Measurements from ENCODE around the gene C16orf54.
"Not testable (repeated sequence)": the region's sequence is repeated elsewhere in the genome, so short reads cannot be mapped to it uniquely, and the experiment has no call there.

C16orf54 gene

GRCh38 chr16:29742683-29743275, 3.0 kb downstream of the C16orf54 start:
- no peak for DNase-seq (ENCODE audit: low read depth in 1 of 2, low spot score in 1 of 2)
- in situ Hi-C loops (cut with HindIII; ENCODE audit: low pct_unique_long_range_greater_than_20kb, low sequenced_read_pairs), result no loop called here
- TF ChIP-seq JUND (IDR thresholded peaks at IDR 0.05; ENCODE audit: low read depth), result no peak

- DNase-seq (ENCODE audit: low read depth in 1 of 2, low spot score in 1 of 2); in situ Hi-C loops (cut with HindIII; ENCODE audit: low pct_unique_long_range_greater_than_20kb, low sequenced_read_pairs): not testable (repeated sequence)
Measured at GRCh38 chr16:29740630-29741015, 5.2 kb downstream of the C16orf54 start.

DNA sequence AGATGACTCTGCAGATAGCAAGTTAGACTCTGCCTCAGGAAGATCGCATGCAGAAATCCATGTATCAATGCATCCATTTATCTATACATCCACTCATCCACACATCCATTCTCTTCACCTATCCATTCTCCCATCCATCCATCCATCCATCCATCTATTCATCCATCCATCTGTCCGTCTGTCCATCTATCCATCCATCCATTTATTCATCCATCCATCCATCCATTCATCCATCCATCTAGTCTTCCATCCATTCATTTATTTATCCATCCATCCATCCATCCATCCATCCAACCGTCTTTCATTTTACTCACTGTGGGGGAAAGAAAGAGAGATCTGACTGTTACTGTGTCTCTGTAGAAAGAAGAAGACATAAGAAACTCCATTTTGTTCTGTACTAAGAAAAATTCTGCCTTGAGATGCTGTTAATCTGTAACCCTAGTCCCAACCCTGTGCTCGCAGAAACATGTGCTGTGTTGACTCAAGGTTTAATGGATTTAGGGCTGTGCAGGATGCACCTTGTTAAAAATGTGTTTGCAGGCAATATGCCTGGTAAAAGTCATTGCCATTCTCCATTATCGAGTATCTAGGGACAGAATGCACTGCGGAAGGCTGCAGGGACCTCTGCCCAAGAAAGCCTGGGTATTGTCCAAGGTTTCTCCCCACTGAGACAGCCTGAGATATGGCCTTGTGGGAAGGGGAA, 5.7 kb downstream of the C16orf54 start:
- in situ Hi-C loops (cut with HindIII; ENCODE audit: low pct_unique_long_range_greater_than_20kb, low sequenced_read_pairs); DNase-seq (ENCODE audit: low read depth in 1 of 2, low spot score in 1 of 2): not testable (repeated sequence)

DNA sequence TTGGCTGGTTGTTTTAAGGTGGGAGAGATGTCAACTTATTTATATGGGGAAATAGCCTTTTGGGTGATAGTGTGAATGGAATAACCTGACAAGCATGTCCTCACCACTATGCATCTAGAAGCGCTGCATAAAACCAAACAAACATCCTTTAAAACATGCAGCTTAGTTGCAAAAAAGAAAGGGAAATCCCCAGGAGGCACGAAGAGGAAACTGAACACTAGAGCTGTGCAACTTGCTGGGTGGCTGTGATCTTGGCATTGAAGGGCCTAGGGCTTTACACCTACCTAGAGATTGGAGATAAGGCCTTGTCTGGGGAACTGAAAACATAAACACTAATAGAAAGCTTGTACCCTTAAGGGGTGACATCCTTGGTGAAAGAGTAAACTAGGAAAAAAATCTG, 7.3 kb downstream of the C16orf54 start:
- in situ Hi-C loops (cut with HindIII; ENCODE audit: low pct_unique_long_range_greater_than_20kb, low sequenced_read_pairs), result no loop called here
- peak in 1 of 2 experiments; percentile 54 for DNase-seq (ENCODE audit: low read depth in 1 of 2, low spot score in 1 of 2)
- no peak for TF ChIP-seq JUND (IDR thresholded peaks at IDR 0.05; ENCODE audit: low read depth)

- DNase-seq (ENCODE audit: low read depth in 1 of 2, low spot score in 1 of 2), result peak in 1 of 2 experiments; percentile 53
- TF ChIP-seq JUND (IDR thresholded peaks at IDR 0.05; ENCODE audit: low read depth), result no peak
- in situ Hi-C loops (cut with HindIII; ENCODE audit: low pct_unique_long_range_greater_than_20kb, low sequenced_read_pairs), result no loop called here
Measured at GRCh38 chr16:29737713-29738112, 8.1 kb downstream of the C16orf54 start.

GRCh38 chr16:29736764-29737163, 9.0 kb downstream of the C16orf54 start:
- no peak for DNase-seq (ENCODE audit: low read depth in 1 of 2, low spot score in 1 of 2)
- no peak for TF ChIP-seq JUND (IDR thresholded peaks at IDR 0.05; ENCODE audit: low read depth)
- in situ Hi-C loops (cut with HindIII; ENCODE audit: low pct_unique_long_range_greater_than_20kb, low sequenced_read_pairs), result no loop called here

DNA sequence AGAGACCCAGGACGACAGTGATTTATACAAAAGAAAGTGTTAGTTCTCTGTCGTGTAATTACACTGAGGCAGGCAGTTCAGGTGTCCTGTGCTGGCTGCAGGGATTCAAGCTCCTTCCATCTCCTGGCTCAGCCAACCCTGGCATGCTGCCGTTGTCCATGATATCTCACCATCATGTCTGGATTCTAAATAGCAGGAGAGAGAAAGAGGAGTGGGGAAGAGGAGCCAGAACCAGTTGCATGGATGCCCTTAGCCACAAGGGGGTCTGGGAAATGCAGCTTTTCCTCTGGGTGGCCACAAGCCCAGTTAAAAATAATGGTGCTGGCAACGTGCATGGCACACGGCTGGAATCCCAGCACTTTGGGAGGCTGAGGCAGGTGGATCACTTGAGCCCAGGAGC, 9.7 kb downstream of the C16orf54 start:
- in situ Hi-C loops (cut with HindIII; ENCODE audit: low pct_unique_long_range_greater_than_20kb, low sequenced_read_pairs), result no loop called here
- TF ChIP-seq JUND (IDR thresholded peaks at IDR 0.05; ENCODE audit: low read depth), result no peak
- DNase-seq (ENCODE audit: low read depth in 1 of 2, low spot score in 1 of 2), result no peak

DNA sequence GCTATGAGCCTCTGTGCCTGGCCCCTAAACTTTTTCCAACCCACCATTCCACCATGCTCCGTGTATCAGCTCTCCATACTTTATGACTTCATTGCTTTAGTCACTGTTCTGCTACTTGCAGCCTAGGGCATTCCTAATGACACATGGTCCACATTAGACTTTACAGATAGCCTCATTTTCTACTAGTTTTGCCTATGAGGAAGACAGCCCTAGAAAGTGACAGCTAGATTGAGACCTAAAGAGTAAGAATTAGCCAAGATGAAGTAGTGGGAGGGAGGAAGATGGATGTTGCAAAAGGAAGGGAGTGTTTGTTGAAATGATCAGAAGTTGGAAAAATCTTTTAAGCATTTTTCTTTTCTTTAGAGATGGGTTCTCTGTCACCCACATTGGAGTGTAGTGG, 11.0 kb downstream of the C16orf54 start:
- in situ Hi-C loops (cut with HindIII; ENCODE audit: low pct_unique_long_range_greater_than_20kb, low sequenced_read_pairs), result no loop called here
- DNase-seq (ENCODE audit: low read depth in 1 of 2, low spot score in 1 of 2), result no peak
- no peak for TF ChIP-seq JUND (IDR thresholded peaks at IDR 0.05; ENCODE audit: low read depth)

- DNase-seq (ENCODE audit: low read depth in 1 of 2, low spot score in 1 of 2); in situ Hi-C loops (cut with HindIII; ENCODE audit: low pct_unique_long_range_greater_than_20kb, low sequenced_read_pairs): not testable (repeated sequence)
Measured at GRCh38 chr16:29731768-29732601, 13.8 kb downstream of the C16orf54 start.

GRCh38 chr16:29730649-29731048, 15.1 kb downstream of the C16orf54 start:
- in situ Hi-C loops (cut with HindIII; ENCODE audit: low pct_unique_long_range_greater_than_20kb, low sequenced_read_pairs), result no loop called here
- no peak for DNase-seq (ENCODE audit: low read depth in 1 of 2, low spot score in 1 of 2)

GRCh38 chr16:29729116-29729521, 16.7 kb downstream of the C16orf54 start:
- no peak for TF ChIP-seq JUND (IDR thresholded peaks at IDR 0.05; ENCODE audit: low read depth)
- in situ Hi-C loops (cut with HindIII; ENCODE audit: low pct_unique_long_range_greater_than_20kb, low sequenced_read_pairs), result no loop called here
- DNase-seq (ENCODE audit: low read depth in 1 of 2, low spot score in 1 of 2), result peak; percentile 49 to 79

More at GRCh38 chr16:29730649-29731048, 15.1 kb downstream of the C16orf54 start:
- no peak for TF ChIP-seq JUND (IDR thresholded peaks at IDR 0.05; ENCODE audit: low read depth)

DNA sequence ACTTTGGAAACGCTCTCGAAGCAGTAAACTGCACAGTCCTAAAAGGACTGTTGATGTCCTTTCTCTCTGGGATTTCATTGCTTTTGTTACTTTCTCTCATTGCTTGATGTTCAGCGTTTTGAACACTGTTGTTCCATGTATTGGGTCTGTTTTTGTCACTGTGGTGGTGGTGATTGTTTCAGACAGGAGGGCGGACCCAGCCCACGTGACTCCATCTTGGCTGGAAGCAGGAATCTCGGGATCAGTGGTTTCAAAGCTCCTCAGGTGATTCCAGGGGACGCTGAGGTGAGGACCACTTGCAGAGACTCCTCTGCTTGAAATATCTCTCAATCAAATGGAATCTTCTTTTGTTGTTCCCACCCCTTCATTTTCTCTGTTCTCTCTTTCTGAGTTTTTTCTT, 18.3 kb downstream of the C16orf54 start:
- in situ Hi-C loops (cut with HindIII; ENCODE audit: low pct_unique_long_range_greater_than_20kb, low sequenced_read_pairs), result no loop called here
- no peak for DNase-seq (ENCODE audit: low read depth in 1 of 2, low spot score in 1 of 2)
- no peak for TF ChIP-seq JUND (IDR thresholded peaks at IDR 0.05; ENCODE audit: low read depth)

GRCh38 chr16:29726845-29727377, 18.9 kb downstream of the C16orf54 start:
- in situ Hi-C loops (cut with HindIII; ENCODE audit: low pct_unique_long_range_greater_than_20kb, low sequenced_read_pairs), result no loop called here
- no peak for TF ChIP-seq JUND (IDR thresholded peaks at IDR 0.05; ENCODE audit: low read depth)
- no peak for DNase-seq (ENCODE audit: low read depth in 1 of 2, low spot score in 1 of 2)

- in situ Hi-C loops (cut with HindIII; ENCODE audit: low pct_unique_long_range_greater_than_20kb, low sequenced_read_pairs), result not testable (repeated sequence)
- peak in 1 of 2 experiments; percentile 80 for DNase-seq (ENCODE audit: low read depth in 1 of 2, low spot score in 1 of 2)
Measured at GRCh38 chr16:29721167-29721879, 24.5 kb downstream of the C16orf54 start.
